GM11168 (cell line): ENCODE results near the gene CEPT1.

ENCODE experiments used
- in situ Hi-C: fragments of 300-500 bp; cut with MboI; formaldehyde crosslinking; loops from one replicate; pipeline ENCODE4 v1.12.0; 2022; ENCODE audit warnings: low sequenced_read_pairs; ENCODE audit not compliant: unreplicated experiment

Gene CEPT1

GRCh38 chr1:111192074-111192473 is 52.1 kb downstream of the CEPT1 start:
- in situ Hi-C loops: no loop called here

- in situ Hi-C loops: no loop called here
Measured at GRCh38 chr1:111192658-111193519, 52.9 kb downstream of the CEPT1 start.

DNA sequence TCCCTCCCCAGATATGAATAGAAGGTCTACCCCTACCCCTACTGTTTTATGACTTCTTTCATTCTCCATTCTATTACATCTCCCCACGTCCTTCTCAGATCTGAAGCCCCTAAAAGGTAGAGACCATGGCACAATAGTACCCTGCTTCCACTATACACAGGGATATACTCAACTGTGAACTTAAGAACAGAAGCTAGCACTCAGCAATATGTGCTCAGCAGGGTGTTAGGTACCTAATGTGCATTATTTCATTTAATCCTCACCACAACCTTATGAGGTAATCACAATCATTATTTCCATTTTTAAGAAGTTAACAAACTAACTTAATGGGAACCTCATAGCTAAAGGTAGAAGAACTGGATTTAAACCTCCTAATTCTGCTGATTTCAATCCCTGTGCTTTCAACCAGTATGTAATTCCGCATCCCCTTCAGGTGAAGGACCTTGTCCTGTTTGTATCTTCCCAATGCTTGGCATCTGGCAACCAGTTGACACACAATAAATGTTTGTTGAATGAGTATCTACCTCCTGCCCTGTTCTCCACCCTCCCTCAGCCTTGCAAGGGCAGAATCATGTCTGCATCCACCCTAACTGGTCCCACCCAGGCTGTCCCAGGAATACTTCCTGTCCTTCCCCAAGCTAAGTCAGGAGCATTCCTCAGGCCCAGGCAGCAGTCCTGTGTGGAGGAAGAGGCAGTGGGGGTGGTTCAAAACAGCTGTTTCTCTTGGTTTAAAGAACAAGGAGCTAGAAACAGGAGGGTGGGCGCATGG is 53.9 kb downstream of the CEPT1 start:
- in situ Hi-C loops: no loop called here

GRCh38 chr1:111195002-111195684 is 55.1 kb downstream of the CEPT1 start:
- in situ Hi-C loops: no loop called here

DNA sequence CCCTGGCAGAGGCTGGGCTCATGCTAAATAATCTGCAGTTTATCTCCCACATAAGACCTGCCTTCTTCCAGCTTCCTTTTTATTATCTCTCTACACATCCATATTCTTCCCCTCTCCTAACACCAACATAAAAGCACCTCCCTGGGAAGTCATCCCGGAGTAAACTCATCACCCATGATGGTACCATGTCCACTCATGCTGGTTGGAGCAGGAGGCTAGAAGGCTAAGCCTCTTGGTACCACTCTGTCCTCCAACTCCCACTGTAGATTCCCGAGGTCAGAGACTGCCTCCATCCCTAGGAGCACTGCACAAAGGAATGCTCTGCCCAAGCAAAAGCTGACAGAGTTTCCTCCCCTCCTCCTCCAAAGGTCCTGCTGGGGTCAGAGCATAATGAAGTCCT is 56.2 kb downstream of the CEPT1 start:
- in situ Hi-C loops: no loop called here

GRCh38 chr1:111197598-111198284 is 57.7 kb downstream of the CEPT1 start:
- in situ Hi-C loops: no loop called here

- in situ Hi-C loops: no loop called here
Measured at GRCh38 chr1:111198836-111199235, 58.8 kb downstream of the CEPT1 start.

DNA sequence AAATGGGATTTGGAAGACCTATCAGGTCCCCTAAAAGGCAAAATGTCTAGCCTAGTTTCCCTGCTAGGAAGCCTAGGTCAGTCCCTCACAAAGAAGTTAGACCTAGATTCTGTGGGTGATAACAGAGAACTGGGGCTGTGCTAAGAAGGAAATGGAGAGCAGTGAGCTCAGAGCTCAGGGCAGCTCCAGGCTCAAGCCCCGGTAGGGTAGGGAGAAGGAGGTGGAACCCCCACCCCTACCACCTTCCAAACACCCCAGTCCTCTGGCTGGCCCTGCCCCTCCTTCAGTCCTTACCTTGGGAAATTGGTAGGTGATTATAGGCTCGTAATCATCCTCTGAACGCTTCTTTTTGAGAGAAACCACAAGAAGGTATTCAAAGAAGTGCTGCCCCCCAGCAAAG is 59.3 kb downstream of the CEPT1 start:
- in situ Hi-C loops: no loop called here

DNA sequence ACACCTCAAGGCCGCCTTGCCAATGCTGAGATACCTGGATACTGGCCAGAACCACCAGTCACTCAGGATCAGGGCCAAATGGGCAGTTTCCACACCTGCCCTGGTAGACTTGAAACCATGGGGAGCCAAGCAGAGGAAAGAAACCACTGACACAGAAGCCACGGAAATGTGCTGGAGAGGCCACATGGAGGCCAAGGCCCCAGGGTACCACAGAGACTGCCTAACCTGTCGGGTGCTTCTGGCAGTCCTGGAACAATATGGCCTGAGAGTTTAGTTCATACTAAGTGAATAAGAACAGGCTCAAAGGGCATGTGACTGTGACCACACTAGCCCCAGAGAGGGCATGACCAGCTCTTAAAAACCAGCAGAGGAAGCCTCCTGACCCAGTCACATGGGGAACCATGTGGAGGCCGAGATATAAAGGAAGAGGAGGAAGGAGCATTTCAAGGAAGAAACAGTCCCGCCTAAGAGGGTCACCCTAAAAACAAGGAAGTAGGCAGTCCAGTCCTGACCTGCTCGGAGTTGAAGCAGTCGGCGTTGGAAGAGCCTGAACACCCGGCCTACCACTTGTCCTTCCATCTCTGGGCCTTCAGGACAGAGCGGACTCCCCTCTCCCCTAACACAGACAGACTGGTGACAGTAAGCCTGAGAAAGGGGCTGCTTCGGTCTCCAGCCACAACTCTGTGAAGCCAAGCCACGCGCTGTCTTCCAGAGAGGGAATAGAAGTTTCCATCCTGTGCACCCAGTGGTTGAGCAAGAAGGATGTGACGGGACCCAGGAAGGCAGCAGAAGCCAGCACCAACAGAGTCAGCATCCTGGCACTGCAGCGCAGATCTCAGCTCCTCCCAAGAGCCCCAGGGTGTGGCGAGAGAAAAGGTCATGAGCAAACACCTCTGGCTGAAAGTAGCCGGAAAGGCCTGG is 60.1 kb downstream of the CEPT1 start, which contains the start of gene DENND2D:
TSS of gene DENND2D (minus strand) at position 766 of the 921 bp plus-strand sequence. CDS start at position 579, 187 bp downstream.
- in situ Hi-C loops: no loop called here

GRCh38 chr1:111200802-111201161 is 60.8 kb downstream of the CEPT1 start:
- in situ Hi-C loops: no loop called here

GRCh38 chr1:111201275-111202090 is 61.5 kb downstream of the CEPT1 start:
- in situ Hi-C loops: no loop called here

- in situ Hi-C loops: no loop called here
Measured at GRCh38 chr1:111202366-111202706, 62.3 kb downstream of the CEPT1 start.

- in situ Hi-C loops: no loop called here
Measured at GRCh38 chr1:111202707-111203623, 62.9 kb downstream of the CEPT1 start.

- in situ Hi-C loops: no loop called here
Measured at GRCh38 chr1:111203681-111204200, 63.7 kb downstream of the CEPT1 start.

GRCh38 chr1:111204201-111204982 is 64.4 kb downstream of the CEPT1 start:
- in situ Hi-C loops: no loop called here

DNA sequence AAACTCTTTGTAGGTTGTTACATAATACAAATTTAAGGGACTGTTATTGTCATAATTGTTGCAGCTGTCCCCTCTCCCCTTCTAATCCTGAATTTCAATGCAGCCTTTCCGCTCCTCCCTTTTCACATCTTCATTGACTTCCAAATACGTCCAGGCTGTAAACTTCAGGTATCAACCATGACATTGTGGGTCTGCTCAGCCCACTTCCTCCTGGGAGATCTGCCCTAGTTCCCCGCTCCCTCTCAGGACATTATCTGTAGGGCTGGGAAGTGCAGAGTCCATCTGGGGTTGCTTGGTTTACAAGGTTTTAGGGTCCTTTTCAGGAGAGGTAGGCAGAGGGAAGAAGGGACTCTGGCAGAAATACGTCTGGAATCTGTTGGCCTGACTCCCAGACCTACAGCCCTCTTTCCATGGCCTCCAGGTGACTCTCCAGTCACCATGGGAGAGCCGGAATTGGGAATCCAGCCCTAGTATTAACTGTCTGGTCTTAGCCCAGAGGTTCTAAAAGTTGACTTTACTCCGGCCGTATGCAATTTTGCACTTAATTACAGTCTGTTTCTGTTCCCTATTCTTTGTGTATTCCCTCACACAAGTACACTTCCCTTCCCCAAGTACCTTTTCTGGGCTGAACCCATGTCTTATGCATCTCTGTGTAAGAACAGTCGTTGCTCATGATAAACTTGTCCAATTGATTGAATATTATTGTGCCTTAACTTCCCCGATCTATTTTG is 65.1 kb downstream of the CEPT1 start:
- in situ Hi-C loops: no loop called here
